Gastrocnemius medialis (tissue), 4 donors: ENCODE results near the gene ZDHHC7. TPM values are rescaled to one million over a fixed set of nuclear protein-coding genes. Genes with fewer than 3 reads are reported as not detected.

ENCODE experiments used
- ATAC-seq, 2 donors: fragments of 150-250 bp; one replicate each; pipeline ENCODE4 v1.9.1; 2016
- DNase-seq, 2 donors: peaks; one replicate each; pipeline ENCODE4 v3.0.0-alpha.2; 2019
- H3K27ac ChIP-seq, 4 donors: fragments of 200-600 bp; sonication (generic); 1 replicate in 1 of 4; 2 replicates in 3 of 4; pipeline ENCODE4 v1.5.1; 2016 to 2018; ENCODE audit warnings: mild to moderate bottlenecking in 2 of 4, moderate library complexity in 1 of 4
- H3K27me3 ChIP-seq, 3 donors: fragments of 200-600 bp; sonication (generic) in 2 of 3; 1 replicate in 1 of 3; 2 replicates in 2 of 3; pipeline versions ENCODE4 v1.5.1 to v1.6.0; 2016 to 2019; ENCODE audit warnings: mild to moderate bottlenecking in 1 of 3, moderate library complexity in 1 of 3
- H3K36me3 ChIP-seq, 2 donors: fragments of 200-600 bp; sonication (generic) in 1 of 2; one replicate each; pipeline ENCODE4 v1.5.1; 2017 to 2018
- H3K4me1 ChIP-seq, 2 donors: fragments of 200-600 bp; sonication (generic) in 1 of 2; one replicate each; pipeline ENCODE4 v1.5.1; 2016 to 2017; ENCODE audit warnings: mild to moderate bottlenecking in 2 of 2
- H3K4me3 ChIP-seq, 4 donors: fragments of 200-600 bp; sonication (generic) in 3 of 4; 1 replicate in 1 of 4; 2 replicates in 3 of 4; pipeline ENCODE4 v1.5.1; 2016 to 2019; ENCODE audit warnings: mild to moderate bottlenecking in 2 of 4
- H3K9me3 ChIP-seq, 3 donors: fragments of 200-600 bp; sonication (generic) in 2 of 3; 1 replicate in 1 of 3; 2 replicates in 2 of 3; pipeline ENCODE4 v1.5.1; 2016 to 2019
- CTCF ChIP-seq, 5 experiments: fragments of 450-650 bp in 3 of 5; fragments of 200-600 bp in 2 of 5; sonication (generic) in 2 of 5; IDR thresholded peaks in 4 of 5; conservative IDR thresholded peaks in 1 of 5; 1 replicate in 4 of 5; 2 replicates in 1 of 5; pipeline ENCODE4 v1.5.1; 2016 to 2019; ENCODE audit warnings: antibody characterized with exemption in 5 of 5, mild to moderate bottlenecking in 3 of 5, moderate library complexity in 3 of 5
- POLR2A ChIP-seq, 2 donors: fragments of 450-650 bp; IDR thresholded peaks; one replicate each; pipeline ENCODE4 v1.6.1; 2017; ENCODE audit warnings: antibody characterized with exemption in 2 of 2, mild to moderate bottlenecking in 2 of 2, moderate library complexity in 2 of 2
- in situ Hi-C, 4 donors: fragments of 200-750 bp; cut with MboI; loops; one replicate each; pipeline versions ENCODE4 v1.15.0 to v1.8.0; 2017; ENCODE audit warnings: low sequenced_read_pairs in 4 of 4
- intact Hi-C: fragments of 100-400 bp; cut with DNase I; formaldehyde crosslinking; loops from one replicate; pipeline ENCODE4 v1.15.1; 2023; ENCODE audit warnings: low total_unique reads
- total RNA-seq, 4 donors: library from RNA; depleted of rRNA; stranded (reverse); fragments of >200 nt; gene quantifications; one replicate each; pipeline versions ENCODE4 v1.1.0 to v1.2.3, GENCODE V29; 2016

Gene ZDHHC7
- total RNA-seq, 4 donors from 2014 or later: 55.0 to 93.5 (median 68.4) TPM

GRCh38 chr16:84959784-84960417, 51.4 kb downstream of the ZDHHC7 start:
- DNase-seq (no peak), ATAC-seq (no peak)
- H3K36me3 ChIP-seq: no peaks in the 10 kb centered on the region
- no peak overlapping the region for H3K27ac ChIP-seq
- H3K9me3 ChIP-seq: no peaks in the 10 kb centered on the region
- in situ Hi-C loops (loop anchor here (5.0 to 25.0 kb wide), 5 partner anchors 98 to 448 kb away; partner anchors contain the start of genes KLHL36 (in 1 of the 4) and MEAK7 (in 1 of the 4)), intact Hi-C loops (no loop called here)
- TF ChIP-seq CTCF (IDR thresholded peaks at IDR 0.05 in 4 of 5, conservative IDR thresholded peaks at IDR 0.05 in 1 of 5) (no peak), POLR2A (IDR thresholded peaks at IDR 0.05) (no peak)
- no peak overlapping the region for H3K4me3 ChIP-seq
- H3K4me1 ChIP-seq: no peaks in the 10 kb centered on the region
- H3K27me3 ChIP-seq: no peaks in the 10 kb centered on the region

GRCh38 chr16:84959045-84959576, 52.2 kb downstream of the ZDHHC7 start:
- Histone ChIP-seq H3K27me3 (no peaks in the 10 kb centered on the region), H3K4me3 (no peak overlapping the region), H3K36me3 (no peaks in the 10 kb centered on the region), H3K27ac (no peak overlapping the region), H3K4me1 (no peaks in the 10 kb centered on the region), H3K9me3 (no peaks in the 10 kb centered on the region)
- no peak for DNase-seq
- TF ChIP-seq POLR2A (IDR thresholded peaks at IDR 0.05) (no peak), CTCF (IDR thresholded peaks at IDR 0.05 in 4 of 5, conservative IDR thresholded peaks at IDR 0.05 in 1 of 5) (no peak)
- intact Hi-C loops: no loop called here
- ATAC-seq: no peak
- in situ Hi-C loops: loop anchor here in 3 of 4 donors (25.0 kb wide), 3 partner anchors 97 to 447 kb away; partner anchors contain the start of genes KLHL36 (in 1 of the 3) and MEAK7 (in 1 of the 3)

- Histone ChIP-seq H3K27me3 (no peaks in the 10 kb centered on the region), H3K4me1 (peaks cover 0 to 2% of the 10 kb centered on the region in 2 donors), H3K9me3 (no peaks in the 10 kb centered on the region), H3K27ac (no peak overlapping the region), H3K36me3 (no peaks in the 10 kb centered on the region), H3K4me3 (no peak overlapping the region)
- in situ Hi-C loops (loop anchor here in 3 of 4 donors (25.0 kb wide), 3 partner anchors 95 to 445 kb away; partner anchors contain the start of genes KLHL36 (in 1 of the 3) and MEAK7 (in 1 of the 3)), intact Hi-C loops (no loop called here)
- TF ChIP-seq CTCF (IDR thresholded peaks at IDR 0.05 in 4 of 5, conservative IDR thresholded peaks at IDR 0.05 in 1 of 5): no peak
- TF ChIP-seq POLR2A (IDR thresholded peaks at IDR 0.05): no peak
- DNase-seq: no peak
- ATAC-seq: no peak
These were observed 53.5 kb downstream of the ZDHHC7 start for GRCh38 chr16:84957792-84958191.

GRCh38 chr16:84957192-84957591, 54.1 kb downstream of the ZDHHC7 start:
- Histone ChIP-seq H3K9me3 (no peaks in the 10 kb centered on the region), H3K4me3 (no peak overlapping the region), H3K4me1 (peaks cover 2 to 6% of the 10 kb centered on the region in 2 donors), H3K27me3 (no peaks in the 10 kb centered on the region), H3K36me3 (no peaks in the 10 kb centered on the region), H3K27ac (no peak overlapping the region)
- DNase-seq: no peak
- in situ Hi-C loops (loop anchor here in 3 of 4 donors (25.0 kb wide), 3 partner anchors 95 to 445 kb away; partner anchors contain the start of genes KLHL36 (in 1 of the 3) and MEAK7 (in 1 of the 3)), intact Hi-C loops (no loop called here)
- TF ChIP-seq POLR2A (IDR thresholded peaks at IDR 0.05) (no peak), CTCF (IDR thresholded peaks at IDR 0.05 in 4 of 5, conservative IDR thresholded peaks at IDR 0.05 in 1 of 5) (no peak)
- no peak for ATAC-seq
